Gastrocnemius medialis (tissue), 4 donors: ENCODE measurements around the gene BCAS4.

Experiments
- CTCF ChIP-seq, 5 experiments: fragments of 450-650 bp in 3 of 5; fragments of 200-600 bp in 2 of 5; sonication (generic) in 2 of 5; IDR thresholded peaks in 4 of 5; conservative IDR thresholded peaks in 1 of 5; 1 replicate in 4 of 5; 2 replicates in 1 of 5; pipeline ENCODE4 v1.5.1; 2016 to 2019; ENCODE audit warnings: antibody characterized with exemption in 5 of 5, mild to moderate bottlenecking in 3 of 5, moderate library complexity in 3 of 5
- POLR2A ChIP-seq, 2 donors: fragments of 450-650 bp; IDR thresholded peaks; one replicate each; pipeline ENCODE4 v1.6.1; 2017; ENCODE audit warnings: antibody characterized with exemption in 2 of 2, mild to moderate bottlenecking in 2 of 2, moderate library complexity in 2 of 2

GRCh38 chr20:50802289-50802688, 7.4 kb downstream of the BCAS4 start:
- TF ChIP-seq CTCF (IDR thresholded peaks at IDR 0.05 in 4 of 5, conservative IDR thresholded peaks at IDR 0.05 in 1 of 5) (no peak), POLR2A (IDR thresholded peaks at IDR 0.05) (no peak)
